CD4-positive, alpha-beta T cell (primary cell): ENCODE measurements around the gene CERS6. TPM values are rescaled to one million over a fixed set of nuclear protein-coding genes. Genes with fewer than 3 reads are reported as not detected.

Experiments
- ATAC-seq: fragments of 200-7000 bp; cut with Tn5 transposase; one replicate; pipeline ENCODE4 v1.10.0; 2022; ENCODE audit warnings: mild to moderate bottlenecking; ENCODE audit not compliant: poor library complexity
- CTCF ChIA-PET: fragments of 350-600 bp; sonication (Branson Sonifier 250); formaldehyde crosslinking; loops from one replicate; lab custom pipeline; 2021; ENCODE audit warnings: antibody characterized with exemption, inconsistent platforms; lab: Charles Lee
- POLR2A ChIA-PET: fragments of 350-600 bp; sonication (Branson Sonifier 250); formaldehyde crosslinking; loops from one replicate; lab custom pipeline; 2021; ENCODE audit warnings: antibody characterized with exemption, inconsistent platforms; lab: Charles Lee
- DNase-seq, 14 experiments: peaks; one replicate each; pipeline ENCODE4 v3.0.0-alpha.2; 2013 to 2020; ENCODE audit warnings: mixed read lengths in 2 of 14
- H3K27ac ChIP-seq, 2 donors: one replicate each; pipeline versions ENCODE4 v1.5.1 to v1.7.0; 2013; ENCODE audit warnings: low read length in 2 of 2, low read depth in 1 of 2, mild to moderate bottlenecking in 1 of 2
- H3K27me3 ChIP-seq, 2 experiments: 1 replicate in 1 of 2; 2 replicates in 1 of 2; pipeline versions ENCODE4 v1.6.1 to v1.7.0; 2013; ENCODE audit warnings: low read length in 2 of 2, control low read depth in 1 of 2, mild to moderate bottlenecking in 1 of 2, moderate library complexity in 1 of 2; ENCODE audit not compliant: insufficient read depth in 2 of 2, control insufficient read depth in 1 of 2
- H3K36me3 ChIP-seq: one replicate; pipeline ENCODE4 v1.6.1; 2013; ENCODE audit warnings: low read length, control low read depth; ENCODE audit not compliant: insufficient read depth
- H3K4me1 ChIP-seq: one replicate; pipeline ENCODE4 v1.6.1; 2013; ENCODE audit warnings: low read length, control low read depth; ENCODE audit not compliant: insufficient read depth
- H3K4me3 ChIP-seq: one replicate; pipeline ENCODE4 v1.5.1; 2013; ENCODE audit warnings: mild to moderate bottlenecking, low read length, moderate library complexity
- H3K9me3 ChIP-seq, 2 experiments: 1 replicate in 1 of 2; 2 replicates in 1 of 2; pipeline versions ENCODE4 v1.6.1 to v1.7.0; 2013; ENCODE audit warnings: low read length in 2 of 2, mild to moderate bottlenecking in 2 of 2, control low read depth in 1 of 2, moderate library complexity in 1 of 2; ENCODE audit not compliant: control insufficient read depth in 1 of 2, insufficient read depth in 1 of 2
- H3K27ac Mint-ChIP-seq: one replicate; pipeline ENCODE4 v1.8.0; 2020; ENCODE audit warnings: mixed read lengths
- H3K27me3 Mint-ChIP-seq: one replicate; pipeline ENCODE4 v1.8.0; 2021; ENCODE audit warnings: mixed read lengths
- H3K36me3 Mint-ChIP-seq: one replicate; pipeline ENCODE4 v1.8.0; 2021; ENCODE audit warnings: low read depth, mixed read lengths
- H3K4me1 Mint-ChIP-seq: one replicate; pipeline ENCODE4 v1.8.0; 2021; ENCODE audit warnings: low read depth, mixed read lengths
- H3K4me3 Mint-ChIP-seq: one replicate; pipeline ENCODE4 v1.8.0; 2020; ENCODE audit warnings: mild to moderate bottlenecking, mixed read lengths
- H3K9me3 Mint-ChIP-seq: one replicate; pipeline ENCODE4 v1.8.0; 2020; ENCODE audit warnings: mixed read lengths
- CTCF ChIP-seq: fragments of 200-600 bp; IDR thresholded peaks from one replicate; pipeline ENCODE4 v1.8.0; 2022; ENCODE audit warnings: antibody characterized with exemption, mild to moderate bottlenecking
- intact Hi-C, 2 experiments: fragments of 100-400 bp; cut with DNase I in 1 of 2; cut with micrococcal nuclease in 1 of 2; formaldehyde crosslinking; loops; one replicate each; pipeline versions ENCODE4 v1.15.1 to v1.9.0; 2023 to 2025; cut with DNase I, micrococcal nuclease
- total RNA-seq, 174 experiments: library from RNA in 2 of 174; stranded (reverse) in 2 of 174; gene quantifications; one replicate each; pipeline ENCODE4 v1.2.3 and lab custom pipeline; 2021 to 2026

The CERS6 gene
- total RNA-seq, 2 experiments from 2014 or later, result 16.9 to 17.9 TPM

GRCh38 chr2:168587307-168587706, 131.2 kb downstream of the CERS6 start:
- Mint-ChIP-seq H3K27me3 (no peaks in the 10 kb centered on the region), H3K36me3 (peaks cover 6% of the 10 kb centered on the region), H3K4me3 (no peak overlapping the region), H3K4me1 (peaks cover 38% of the 10 kb centered on the region), H3K9me3 (no peaks in the 10 kb centered on the region), H3K27ac (no peak overlapping the region)
- ChIA-PET CTCF (interaction anchor here (0.7 kb wide), 1 partner anchor 148 kb away, joined by 3 read pairs; no protein-coding TSS in a partner anchor), POLR2A (no interaction called here)
- H3K27me3 ChIP-seq, result no peaks in the 10 kb centered on the region
- TF ChIP-seq CTCF, result no peak
- H3K4me1 ChIP-seq, result peaks cover 2% of the 10 kb centered on the region
- no peak overlapping the region for H3K27ac ChIP-seq
- no peak for DNase-seq
- no peak overlapping the region for H3K4me3 ChIP-seq
- intact Hi-C loops, result no loop called here
- H3K36me3 ChIP-seq, result no peaks in the 10 kb centered on the region
- no peaks in the 10 kb centered on the region for H3K9me3 ChIP-seq
- no peak for ATAC-seq

GRCh38 chr2:168589236-168590211, 133.5 kb downstream of the CERS6 start:
- DNase-seq (no peak), ATAC-seq (no peak)
- Mint-ChIP-seq H3K9me3 (no peaks in the 10 kb centered on the region), H3K36me3 (peaks cover 6% of the 10 kb centered on the region), H3K27ac (no peak overlapping the region), H3K4me3 (no peak overlapping the region), H3K27me3 (no peaks in the 10 kb centered on the region), H3K4me1 (peaks cover 32% of the 10 kb centered on the region)
- Histone ChIP-seq H3K27ac (no peak overlapping the region), H3K27me3 (no peaks in the 10 kb centered on the region), H3K36me3 (no peaks in the 10 kb centered on the region), H3K4me1 (no peaks in the 10 kb centered on the region), H3K4me3 (no peak overlapping the region), H3K9me3 (no peaks in the 10 kb centered on the region)
- no peak for TF ChIP-seq CTCF
- ChIA-PET POLR2A (interaction anchor here (1.1 kb wide), 1 partner anchor 139 kb away, joined by 3 read pairs; no protein-coding TSS in a partner anchor), CTCF (no interaction called here)
- intact Hi-C loops, result no loop called here

GRCh38 chr2:168592181-168592831, 136.2 kb downstream of the CERS6 start:
- CTCF ChIA-PET, result no interaction called here
- Histone ChIP-seq H3K27me3 (no peaks in the 10 kb centered on the region), H3K36me3 (no peaks in the 10 kb centered on the region), H3K9me3 (no peaks in the 10 kb centered on the region), H3K4me1 (peaks cover 3% of the 10 kb centered on the region), H3K27ac (no peak overlapping the region), H3K4me3 (no peak overlapping the region)
- Mint-ChIP-seq H3K4me1 (peaks cover 50% of the 10 kb centered on the region), H3K4me3 (no peak overlapping the region), H3K36me3 (no peaks in the 10 kb centered on the region), H3K27ac (no peak overlapping the region), H3K9me3 (no peaks in the 10 kb centered on the region), H3K27me3 (no peaks in the 10 kb centered on the region)
- intact Hi-C loops, result no loop called here
- POLR2A ChIA-PET, result no interaction called here
- ATAC-seq, result no peak
- no peak for TF ChIP-seq CTCF
- no peak for DNase-seq
